GF-D8 (cell line): Measurements from ENCODE around the gene NOS1.

Experiments used
- DNase-seq: peaks from one replicate; lab custom pipeline; 2025; lab: John Stamatoyannopoulos, UW

NOS1 gene

GRCh38 chr12:117330441-117331113, 30.8 kb downstream of the NOS1 start:
- DNase-seq = no peak

- no peak for DNase-seq
Measured at GRCh38 chr12:117329756-117330155, 31.7 kb downstream of the NOS1 start.

GRCh38 chr12:117328556-117329100, 32.8 kb downstream of the NOS1 start:
- DNase-seq = no peak

GRCh38 chr12:117322428-117322827, 39.0 kb downstream of the NOS1 start:
- no peak for DNase-seq

- no peak for DNase-seq
Measured at GRCh38 chr12:117321572-117321971, 39.9 kb downstream of the NOS1 start.

- DNase-seq = no peak
Measured at GRCh38 chr12:117318591-117318990, 42.8 kb downstream of the NOS1 start.

- no peak for DNase-seq
Measured at GRCh38 chr12:117316336-117316735, 45.1 kb downstream of the NOS1 start.

GRCh38 chr12:117313926-117314325, 47.5 kb downstream of the NOS1 start:
- no peak for DNase-seq

- no peak for DNase-seq
Measured at GRCh38 chr12:117312770-117313169, 48.7 kb downstream of the NOS1 start.

- DNase-seq = no peak
Measured at GRCh38 chr12:117309276-117309925, 52.0 kb downstream of the NOS1 start.

GRCh38 chr12:117300174-117300573, 61.3 kb downstream of the NOS1 start:
- DNase-seq = no peak

GRCh38 chr12:117298648-117299225, 62.7 kb downstream of the NOS1 start:
- no peak for DNase-seq

GRCh38 chr12:117298191-117298590, 63.2 kb downstream of the NOS1 start:
- DNase-seq = no peak

- DNase-seq = no peak
Measured at GRCh38 chr12:117294189-117294603, 67.2 kb downstream of the NOS1 start.

GRCh38 chr12:117293510-117293909, 67.9 kb downstream of the NOS1 start:
- no peak for DNase-seq

- DNase-seq = no peak
Measured at GRCh38 chr12:117292688-117293087, 68.7 kb downstream of the NOS1 start.

- DNase-seq = no peak
Measured at GRCh38 chr12:117284140-117284539, 77.3 kb downstream of the NOS1 start.

GRCh38 chr12:117282490-117282889, 78.9 kb downstream of the NOS1 start:
- DNase-seq = no peak

GRCh38 chr12:117280019-117280680, 81.3 kb downstream of the NOS1 start:
- no peak for DNase-seq

- no peak for DNase-seq
Measured at GRCh38 chr12:117279606-117280005, 81.8 kb downstream of the NOS1 start.

- no peak for DNase-seq
Measured at GRCh38 chr12:117277875-117278274, 83.6 kb downstream of the NOS1 start.

GRCh38 chr12:117273091-117273490, 88.3 kb downstream of the NOS1 start:
- no peak for DNase-seq

GRCh38 chr12:117272690-117273089, 88.7 kb downstream of the NOS1 start:
- DNase-seq = no peak
